ENCODE data around the gene PLA2G15. TPM values are rescaled to one million over a fixed set of nuclear protein-coding genes. Genes with fewer than 3 reads are reported as not detected.

Gene PLA2G15
- total RNA-seq, 1 experiment from 2014 or later, result 8.7 TPM

- Histone ChIP-seq H3K9me2 (replicated peaks; ENCODE audit: insufficient read depth, low read length) (no peaks in the 10 kb centered on the region), H3K4me3 (ENCODE audit: low read length) (no peak overlapping the region), H3K36me3 (ENCODE audit: insufficient read depth, low read length) (no peaks in the 10 kb centered on the region), H3K79me2 (ENCODE audit: low read length) (peaks cover 11% of the 10 kb centered on the region), H4K20me1 (ENCODE audit: insufficient read depth, low read depth, low read length) (no peaks in the 10 kb centered on the region), H3K4me1 (ENCODE audit: low read length) (peaks cover 42% of the 10 kb centered on the region), H3K27me3 (ENCODE audit: low read length) (no peaks in the 10 kb centered on the region), H3K9ac (ENCODE audit: low read length) (no peak overlapping the region), H3K4me2 (ENCODE audit: low read depth, low read length, poor library complexity, severe bottlenecking) (no peak overlapping the region), H3K27ac (ENCODE audit: low read length) (no peak overlapping the region), H2AFZ (ENCODE audit: low read length) (no peak overlapping the region), H3K9me3 (ENCODE audit: low read length) (no peaks in the 10 kb centered on the region)
- DNase-seq, result no peak
Measured at GRCh38 chr16:68230176-68230571, 15.0 kb upstream of the PLA2G15 start.

GRCh38 chr16:68230956-68231355 lies 14.2 kb upstream of the PLA2G15 start:
- Histone ChIP-seq H2AFZ (ENCODE audit: low read length) (no peak overlapping the region), H3K79me2 (ENCODE audit: low read length) (peaks cover 5% of the 10 kb centered on the region; the same call in 1 of the 2 replicates), H3K4me2 (ENCODE audit: low read depth, low read length, poor library complexity, severe bottlenecking) (no peak overlapping the region), H4K20me1 (ENCODE audit: insufficient read depth, low read depth, low read length) (no peaks in the 10 kb centered on the region), H3K4me3 (ENCODE audit: low read length) (no peak overlapping the region), H3K9ac (ENCODE audit: low read length) (no peak overlapping the region), H3K27ac (ENCODE audit: low read length) (no peak overlapping the region), H3K36me3 (ENCODE audit: insufficient read depth, low read length) (no peaks in the 10 kb centered on the region), H3K9me3 (ENCODE audit: low read length) (no peaks in the 10 kb centered on the region), H3K9me2 (replicated peaks; ENCODE audit: insufficient read depth, low read length) (no peaks in the 10 kb centered on the region), H3K4me1 (ENCODE audit: low read length) (peaks cover 35% of the 10 kb centered on the region), H3K27me3 (ENCODE audit: low read length) (no peaks in the 10 kb centered on the region)
- no peak for DNase-seq

GRCh38 chr16:68231384-68232136 lies 13.6 kb upstream of the PLA2G15 start:
- Histone ChIP-seq H3K9ac (ENCODE audit: low read length) (no peak overlapping the region), H3K4me2 (ENCODE audit: low read depth, low read length, poor library complexity, severe bottlenecking) (no peak overlapping the region), H3K4me1 (ENCODE audit: low read length) (peaks cover 32% of the 10 kb centered on the region), H3K79me2 (ENCODE audit: low read length) (no peaks in the 10 kb centered on the region; the same call in 1 of the 2 replicates), H3K27me3 (ENCODE audit: low read length) (no peaks in the 10 kb centered on the region), H3K36me3 (ENCODE audit: insufficient read depth, low read length) (no peaks in the 10 kb centered on the region), H3K9me3 (ENCODE audit: low read length) (no peaks in the 10 kb centered on the region), H3K9me2 (replicated peaks; ENCODE audit: insufficient read depth, low read length) (no peaks in the 10 kb centered on the region), H2AFZ (ENCODE audit: low read length) (no peak overlapping the region), H3K27ac (ENCODE audit: low read length) (no peak overlapping the region), H4K20me1 (ENCODE audit: insufficient read depth, low read depth, low read length) (no peaks in the 10 kb centered on the region), H3K4me3 (ENCODE audit: low read length) (no peak overlapping the region)
- DNase-seq, result no peak

GRCh38 chr16:68232335-68232734 lies 12.8 kb upstream of the PLA2G15 start:
- Histone ChIP-seq H3K4me1 (ENCODE audit: low read length) (peaks cover 33% of the 10 kb centered on the region), H3K9me3 (ENCODE audit: low read length) (no peaks in the 10 kb centered on the region), H3K27ac (ENCODE audit: low read length) (no peak overlapping the region), H3K4me2 (ENCODE audit: low read depth, low read length, poor library complexity, severe bottlenecking) (no peak overlapping the region), H3K9ac (ENCODE audit: low read length) (no peak overlapping the region), H2AFZ (ENCODE audit: low read length) (no peak overlapping the region), H3K9me2 (replicated peaks; ENCODE audit: insufficient read depth, low read length) (no peaks in the 10 kb centered on the region), H3K27me3 (ENCODE audit: low read length) (no peaks in the 10 kb centered on the region), H3K4me3 (ENCODE audit: low read length) (no peak overlapping the region), H4K20me1 (ENCODE audit: insufficient read depth, low read depth, low read length) (no peaks in the 10 kb centered on the region), H3K79me2 (ENCODE audit: low read length) (no peaks in the 10 kb centered on the region; the same call in 1 of the 2 replicates), H3K36me3 (ENCODE audit: insufficient read depth, low read length) (no peaks in the 10 kb centered on the region)
- DNase-seq, result no peak

GRCh38 chr16:68233085-68233834 lies 11.9 kb upstream of the PLA2G15 start:
- Histone ChIP-seq H3K9me2 (replicated peaks; ENCODE audit: insufficient read depth, low read length) (no peaks in the 10 kb centered on the region), H3K9ac (ENCODE audit: low read length) (no peak overlapping the region)
- no peak for DNase-seq

GRCh38 chr16:68233835-68234187 lies 11.4 kb upstream of the PLA2G15 start:
- no peak for DNase-seq
- H3K4me2 ChIP-seq (ENCODE audit: low read depth, low read length, poor library complexity, severe bottlenecking), result no peak overlapping the region

More at GRCh38 chr16:68233085-68233834, 11.9 kb upstream of the PLA2G15 start:
- H3K9me3 ChIP-seq (ENCODE audit: low read length), result no peaks in the 10 kb centered on the region
- peaks cover 28% of the 10 kb centered on the region for H3K4me1 ChIP-seq (ENCODE audit: low read length)
- H3K36me3 ChIP-seq (ENCODE audit: insufficient read depth, low read length), result no peaks in the 10 kb centered on the region
- no peak overlapping the region for H3K4me3 ChIP-seq (ENCODE audit: low read length)
- no peaks in the 10 kb centered on the region for H4K20me1 ChIP-seq (ENCODE audit: insufficient read depth, low read depth, low read length)
- H3K79me2 ChIP-seq (ENCODE audit: low read length), result no peaks in the 10 kb centered on the region; the same call in 1 of the 2 replicates
- no peaks in the 10 kb centered on the region for H3K27me3 ChIP-seq (ENCODE audit: low read length)
- no peak overlapping the region for H3K27ac ChIP-seq (ENCODE audit: low read length)
- H3K4me2 ChIP-seq (ENCODE audit: low read depth, low read length, poor library complexity, severe bottlenecking), result no peak overlapping the region
- no peak overlapping the region for H2AFZ ChIP-seq (ENCODE audit: low read length)

GRCh38 chr16:68234188-68235107 lies 10.7 kb upstream of the PLA2G15 start:
- Histone ChIP-seq H4K20me1 (ENCODE audit: insufficient read depth, low read depth, low read length) (no peaks in the 10 kb centered on the region), H3K9me3 (ENCODE audit: low read length) (no peaks in the 10 kb centered on the region), H3K4me1 (ENCODE audit: low read length) (peaks cover 17% of the 10 kb centered on the region), H3K9ac (ENCODE audit: low read length) (no peak overlapping the region), H3K4me2 (ENCODE audit: low read depth, low read length, poor library complexity, severe bottlenecking) (no peak overlapping the region), H3K27me3 (ENCODE audit: low read length) (no peaks in the 10 kb centered on the region), H2AFZ (ENCODE audit: low read length) (no peak overlapping the region), H3K9me2 (replicated peaks; ENCODE audit: insufficient read depth, low read length) (no peaks in the 10 kb centered on the region), H3K79me2 (ENCODE audit: low read length) (no peaks in the 10 kb centered on the region), H3K27ac (ENCODE audit: low read length) (0 out of 2 replicates have a peak overlapping the region, but pooled peaks have one; percentile 23), H3K36me3 (ENCODE audit: insufficient read depth, low read length) (no peaks in the 10 kb centered on the region), H3K4me3 (ENCODE audit: low read length) (no peak overlapping the region)
- no peak for DNase-seq

More at GRCh38 chr16:68233835-68234187, 11.4 kb upstream of the PLA2G15 start:
- no peaks in the 10 kb centered on the region for H3K79me2 ChIP-seq (ENCODE audit: low read length)
- H3K9me3 ChIP-seq (ENCODE audit: low read length), result no peaks in the 10 kb centered on the region
- no peak overlapping the region for H3K27ac ChIP-seq (ENCODE audit: low read length)
- no peak overlapping the region for H3K4me3 ChIP-seq (ENCODE audit: low read length)
- H3K9me2 ChIP-seq (replicated peaks; ENCODE audit: insufficient read depth, low read length), result no peaks in the 10 kb centered on the region
- H3K9ac ChIP-seq (ENCODE audit: low read length), result no peak overlapping the region
- H4K20me1 ChIP-seq (ENCODE audit: insufficient read depth, low read depth, low read length), result no peaks in the 10 kb centered on the region
- no peak overlapping the region for H2AFZ ChIP-seq (ENCODE audit: low read length)
- peaks cover 22% of the 10 kb centered on the region for H3K4me1 ChIP-seq (ENCODE audit: low read length)
- H3K36me3 ChIP-seq (ENCODE audit: insufficient read depth, low read length), result no peaks in the 10 kb centered on the region
- no peaks in the 10 kb centered on the region for H3K27me3 ChIP-seq (ENCODE audit: low read length)
